Measurements from ENCODE around the gene GFOD1.
"Not testable (repeated sequence)": the region's sequence is repeated elsewhere in the genome, so short reads cannot be mapped to it uniquely, and the experiment has no call there.

Gene GFOD1

GRCh38 chr6:13398421-13398994 is 88.9 kb downstream of the GFOD1 start:
- no peak for DNase-seq

- DNase-seq: no peak
These were observed 89.4 kb downstream of the GFOD1 start for GRCh38 chr6:13398069-13398381.

- no peak for DNase-seq
These were observed 89.9 kb downstream of the GFOD1 start for GRCh38 chr6:13397359-13398068.

- no peak for DNase-seq
These were observed 91.1 kb downstream of the GFOD1 start for GRCh38 chr6:13396241-13396792.

DNA sequence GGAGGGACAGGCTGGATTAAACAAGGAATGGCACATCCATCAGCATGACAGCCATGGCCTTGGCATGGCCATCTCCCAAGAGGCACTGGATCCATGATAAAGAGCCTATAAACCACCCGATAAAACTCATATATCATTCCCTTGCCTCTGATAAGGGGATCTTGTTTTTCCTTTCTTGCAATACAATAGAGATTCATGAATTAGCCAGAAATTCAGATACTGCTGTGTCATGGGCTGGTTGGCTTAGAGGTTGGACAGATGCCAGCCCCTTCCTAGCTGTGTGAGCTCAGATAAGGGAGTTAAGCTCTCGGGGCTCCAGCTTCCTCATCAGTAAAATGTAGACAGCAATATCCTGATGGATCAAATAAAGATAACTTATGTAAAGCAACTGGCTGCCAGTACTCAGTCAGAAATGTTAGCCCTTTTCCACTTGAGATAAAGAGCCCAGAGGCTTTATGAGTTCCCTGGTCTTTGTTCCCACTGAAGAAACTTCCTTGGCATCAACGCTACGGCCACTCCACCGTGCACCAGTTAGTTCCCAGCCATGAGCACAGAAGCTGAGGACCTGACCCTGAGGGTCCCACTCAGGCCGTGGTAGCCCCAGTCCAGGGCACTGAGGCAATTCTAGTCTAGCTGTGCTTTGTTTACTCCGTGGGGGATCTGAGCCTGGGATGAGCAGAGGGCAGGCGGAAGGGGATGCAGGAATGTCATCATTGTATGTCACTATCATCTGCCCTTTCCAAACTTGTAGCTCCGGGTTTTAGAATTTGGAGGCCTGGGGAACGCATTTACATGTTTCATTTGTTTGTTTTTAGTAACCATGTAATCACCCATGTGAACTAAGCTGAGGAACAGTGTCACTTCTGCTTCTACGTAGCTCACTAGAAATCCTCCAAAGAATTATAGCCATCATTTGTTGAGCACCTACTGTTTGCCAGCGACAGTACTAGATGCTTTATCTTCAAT is 91.8 kb downstream of the GFOD1 start:
- DNase-seq: no peak

DNA sequence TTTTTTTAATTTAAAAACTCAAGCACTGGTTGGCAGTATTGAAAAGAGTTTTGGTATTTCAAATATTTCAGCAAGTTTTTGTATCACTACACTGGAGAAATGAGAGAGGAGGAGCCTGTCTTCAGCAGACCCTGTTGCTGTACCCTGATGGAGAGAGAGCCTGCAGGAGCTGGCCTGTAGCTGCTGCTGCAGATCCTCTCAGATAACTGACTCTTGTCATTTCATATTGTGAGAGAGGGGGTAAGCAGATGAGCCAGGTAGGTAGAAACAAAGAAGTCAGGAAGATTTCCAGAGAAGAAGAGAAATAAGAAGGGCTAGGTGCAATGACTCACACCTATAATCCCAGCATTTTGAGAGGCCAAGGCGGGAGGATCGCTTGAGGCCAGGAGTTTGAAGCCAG is 94.9 kb downstream of the GFOD1 start:
- DNase-seq: no peak

DNA sequence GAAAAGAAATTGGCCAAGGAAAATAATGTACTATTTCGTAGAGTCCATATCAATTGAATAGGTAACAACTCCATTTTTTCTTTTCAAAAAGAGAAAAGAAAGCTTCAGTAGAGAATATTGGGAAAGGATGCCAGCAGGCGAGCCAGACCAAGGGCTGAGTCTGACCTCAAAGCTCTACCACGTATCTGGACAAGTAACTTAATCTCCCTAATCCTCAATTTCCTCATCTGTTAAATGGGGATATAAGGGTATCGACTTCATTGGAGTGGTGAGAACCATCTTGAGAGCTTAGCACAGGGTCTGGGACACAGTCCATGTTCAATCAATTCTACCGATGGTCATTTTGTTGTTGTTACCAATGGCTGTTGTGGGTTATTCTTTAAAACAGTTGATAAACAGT is 95.9 kb downstream of the GFOD1 start:
- DNase-seq: no peak

GRCh38 chr6:13390658-13391057 is 96.7 kb downstream of the GFOD1 start:
- DNase-seq: no peak

- not testable (repeated sequence) for DNase-seq
These were observed 98.2 kb downstream of the GFOD1 start for GRCh38 chr6:13389237-13389636.

DNA sequence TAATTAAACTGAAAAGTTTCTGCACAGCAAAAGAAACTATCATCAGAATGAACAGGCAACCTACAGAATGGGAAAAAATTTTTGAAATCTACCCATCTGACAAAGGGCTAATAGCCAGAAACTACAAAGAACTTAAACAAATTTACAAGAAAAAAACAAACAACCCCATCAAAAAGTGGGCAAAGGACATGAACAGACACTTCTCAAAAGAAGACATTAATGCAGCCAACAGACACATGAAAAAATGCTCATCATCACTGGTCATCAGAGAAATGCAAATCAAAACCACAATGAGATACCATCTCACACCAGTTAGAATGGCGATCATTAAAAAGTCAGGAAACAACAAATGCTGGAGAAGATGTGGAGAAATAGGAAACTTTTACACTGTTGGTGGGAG is 98.6 kb downstream of the GFOD1 start:
- not testable (repeated sequence) for DNase-seq

DNA sequence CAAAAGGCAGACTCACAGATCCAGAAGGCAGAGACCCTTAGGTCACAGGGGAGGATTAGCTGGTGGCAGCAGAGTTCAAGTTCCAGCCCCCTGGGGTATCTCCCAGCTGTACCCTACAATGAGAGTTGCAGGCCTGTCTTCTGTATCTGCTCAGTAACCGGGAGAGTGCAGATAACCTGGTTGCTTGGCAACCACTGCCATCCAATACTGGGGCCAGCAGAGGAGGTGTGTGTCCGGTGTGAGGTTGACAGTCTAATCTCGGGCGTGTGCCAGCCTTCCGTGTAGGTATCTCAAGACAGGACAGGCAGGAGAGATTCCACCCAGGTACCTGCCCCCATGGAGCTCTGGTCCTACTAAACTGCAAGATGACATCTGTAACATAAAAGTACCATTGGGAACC is 102.4 kb downstream of the GFOD1 start:
- DNase-seq: no peak

GRCh38 chr6:13384506-13384905 is 102.9 kb downstream of the GFOD1 start:
- no peak for DNase-seq

GRCh38 chr6:13383328-13384163 is 103.9 kb downstream of the GFOD1 start:
- peak; percentile 11 for DNase-seq

GRCh38 chr6:13380761-13381160 is 106.6 kb downstream of the GFOD1 start:
- no peak for DNase-seq

- no peak for DNase-seq
These were observed 108.5 kb downstream of the GFOD1 start for GRCh38 chr6:13378669-13379590.

DNA sequence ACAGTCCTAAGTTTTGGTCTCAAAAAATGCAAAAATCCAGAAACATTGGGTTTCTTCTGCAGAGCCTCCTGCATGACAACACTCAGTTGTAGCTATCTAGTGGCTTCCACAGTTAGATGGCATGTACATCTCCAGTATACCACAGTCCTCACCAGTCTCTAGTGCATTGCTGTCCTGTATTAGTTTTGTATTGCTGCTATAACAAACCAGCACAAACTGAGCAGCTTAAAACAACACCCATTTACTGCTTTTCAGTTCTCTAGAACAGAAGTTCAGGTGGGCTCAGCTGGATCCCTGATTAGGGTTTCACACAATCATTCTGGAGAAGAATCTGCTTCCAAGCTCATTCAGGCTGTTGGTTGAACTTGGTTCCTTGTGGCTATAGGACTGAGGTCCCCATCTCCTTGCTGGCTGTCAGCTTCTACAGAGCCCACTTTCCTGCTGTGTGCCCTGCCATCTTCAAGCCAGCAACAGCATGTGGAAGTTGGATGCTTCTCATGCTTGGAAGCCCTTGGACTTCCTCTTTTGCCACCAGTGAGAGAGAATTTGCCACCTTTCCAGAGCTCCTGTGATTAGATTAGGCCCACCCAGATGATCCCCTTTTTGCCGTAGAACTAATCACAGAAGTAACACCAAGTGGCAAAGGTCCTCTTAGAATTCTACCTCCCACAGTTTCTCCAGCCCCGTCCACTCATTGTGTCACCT is 110.2 kb downstream of the GFOD1 start:
- no peak for DNase-seq

- no peak for DNase-seq
These were observed 112.0 kb downstream of the GFOD1 start for GRCh38 chr6:13375360-13375878.

- no peak for DNase-seq
These were observed 113.5 kb downstream of the GFOD1 start for GRCh38 chr6:13373919-13374318.

DNA sequence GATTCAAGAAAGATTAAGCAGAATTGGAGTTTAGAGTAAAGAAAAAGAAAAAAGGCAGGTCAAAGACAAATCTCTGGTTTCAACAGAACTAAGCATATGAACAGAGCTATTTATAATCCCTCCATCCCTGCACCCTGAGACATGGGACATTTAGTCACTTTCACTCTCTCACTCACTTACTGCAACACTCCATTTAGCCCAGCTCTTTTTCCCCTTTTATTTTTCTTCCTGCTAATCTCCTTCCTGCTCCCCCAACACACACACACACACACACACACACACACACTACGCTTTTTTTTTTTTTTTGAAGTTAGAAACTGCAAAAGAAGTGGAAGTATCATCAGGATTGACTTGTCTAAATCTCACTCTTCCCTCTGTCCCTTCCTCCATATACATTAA is 113.9 kb downstream of the GFOD1 start:
- DNase-seq: no peak

- DNase-seq: no peak
These were observed 114.5 kb downstream of the GFOD1 start for GRCh38 chr6:13372688-13373487.
